GM18907 (cell line): Measurements from ENCODE around the gene NFATC3.

Source experiments
- ATAC-seq: cut with Tn5 transposase; IDR thresholded peaks from one replicate; pipeline ENCODE4 v1.9.1; 2021; ENCODE audit warnings: mild to moderate bottlenecking, moderate library complexity; ENCODE audit not compliant: unreplicated experiment

Gene NFATC3

GRCh38 chr16:68244903-68245853 is 160.0 kb downstream of the NFATC3 start, which contains the start of gene PLA2G15:
PLA2G15 (plus strand) TSS chr16:68245373; CDS start chr16:68245427, 54 bp downstream.
- peak; percentile 82 for ATAC-seq

GRCh38 chr16:68246121-68246520 is 161.0 kb downstream of the NFATC3 start:
- ATAC-seq = no peak

GRCh38 chr16:68246666-68247065 is 161.5 kb downstream of the NFATC3 start:
- ATAC-seq = no peak

GRCh38 chr16:68247400-68247799 is 162.2 kb downstream of the NFATC3 start:
- ATAC-seq = no peak

- ATAC-seq = no peak
These were observed 162.8 kb downstream of the NFATC3 start for GRCh38 chr16:68247932-68248331.

GRCh38 chr16:68249371-68249770 is 164.2 kb downstream of the NFATC3 start:
- no peak for ATAC-seq

GRCh38 chr16:68250951-68251350 is 165.8 kb downstream of the NFATC3 start:
- ATAC-seq = no peak

- ATAC-seq = no peak
These were observed 166.7 kb downstream of the NFATC3 start for GRCh38 chr16:68251832-68252231.

- ATAC-seq = no peak
These were observed 167.2 kb downstream of the NFATC3 start for GRCh38 chr16:68252383-68252782.

GRCh38 chr16:68253721-68254120 is 168.6 kb downstream of the NFATC3 start:
- no peak for ATAC-seq

GRCh38 chr16:68255712-68256111 is 170.5 kb downstream of the NFATC3 start:
- ATAC-seq = no peak

GRCh38 chr16:68257251-68257905 is 172.2 kb downstream of the NFATC3 start:
- ATAC-seq = peak; percentile 46

GRCh38 chr16:68257906-68258800 is 173.0 kb downstream of the NFATC3 start:
- peak; percentile 22 for ATAC-seq

- no peak for ATAC-seq
These were observed 174.0 kb downstream of the NFATC3 start for GRCh38 chr16:68259007-68259825.

- ATAC-seq = no peak
These were observed 178.5 kb downstream of the NFATC3 start for GRCh38 chr16:68263559-68264127.

- peak; percentile 61 for ATAC-seq
These were observed 179.2 kb downstream of the NFATC3 start, which contains the start of gene SLC7A6 for GRCh38 chr16:68264128-68265077. SLC7A6 (plus strand) TSS chr16:68264526; CDS start chr16:68274727, 10,201 bp downstream.

GRCh38 chr16:68265078-68265920 is 180.1 kb downstream of the NFATC3 start:
- peak; percentile 17 for ATAC-seq
